ENCODE measurements around the gene GPR160.
"Not testable (repeated sequence)": the region's sequence is repeated elsewhere in the genome, so short reads cannot be mapped to it uniquely, and the experiment has no call there.

GPR160 gene

DNA sequence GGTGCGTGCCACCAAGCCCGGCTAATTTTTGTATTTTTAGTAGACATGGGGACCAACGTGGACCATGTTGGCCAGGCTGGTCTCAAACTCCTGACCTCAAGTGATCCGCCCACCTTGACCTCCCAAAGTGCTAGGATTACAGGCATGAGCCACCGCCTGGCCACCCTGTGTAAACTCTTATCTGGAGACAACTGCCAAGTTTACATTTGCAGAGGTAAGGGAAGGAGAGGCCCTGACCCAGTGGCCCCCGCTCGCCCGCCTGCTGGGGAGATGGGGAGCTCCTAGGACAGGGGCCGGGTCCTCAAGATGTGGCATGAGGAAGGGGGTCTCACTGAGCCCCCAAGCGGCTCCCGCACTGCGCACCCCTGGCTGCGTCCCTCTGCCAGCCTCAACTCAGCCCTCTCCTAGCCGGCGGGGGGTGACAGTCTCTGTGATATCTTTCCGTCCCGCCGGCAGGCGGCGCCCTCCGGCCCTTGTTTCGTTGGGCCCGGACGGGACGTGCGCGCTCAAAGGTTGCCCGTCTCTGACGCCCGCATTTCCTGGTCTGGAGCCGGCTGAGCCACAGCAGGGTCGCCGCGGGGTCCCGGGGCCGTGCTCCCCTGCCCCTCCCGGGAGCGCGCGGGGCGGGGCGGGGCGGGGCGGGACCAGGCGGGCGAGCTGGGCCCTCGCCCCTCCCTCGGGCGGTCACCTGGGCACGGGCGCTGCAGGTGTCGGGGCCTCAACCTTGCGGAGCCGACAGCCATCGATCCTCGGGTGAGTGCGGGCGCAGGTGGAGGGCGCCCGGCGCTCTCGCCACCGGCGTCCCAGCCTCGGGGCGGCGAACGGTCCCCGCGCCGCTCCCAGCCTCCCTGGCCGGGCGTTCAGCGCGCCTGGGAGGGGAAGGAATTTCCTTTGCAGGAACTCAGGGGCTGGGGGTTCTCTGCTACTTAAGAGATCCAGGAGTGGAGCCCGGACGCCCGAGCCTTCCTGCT lies at the start of gene GPR160:
Gene GPR160 (plus strand): TSS at position 533 of the 971 bp plus-strand sequence. CDS start 45,978 bp downstream, outside the sequence.
- DNase-seq = peak; percentile 92

DNA sequence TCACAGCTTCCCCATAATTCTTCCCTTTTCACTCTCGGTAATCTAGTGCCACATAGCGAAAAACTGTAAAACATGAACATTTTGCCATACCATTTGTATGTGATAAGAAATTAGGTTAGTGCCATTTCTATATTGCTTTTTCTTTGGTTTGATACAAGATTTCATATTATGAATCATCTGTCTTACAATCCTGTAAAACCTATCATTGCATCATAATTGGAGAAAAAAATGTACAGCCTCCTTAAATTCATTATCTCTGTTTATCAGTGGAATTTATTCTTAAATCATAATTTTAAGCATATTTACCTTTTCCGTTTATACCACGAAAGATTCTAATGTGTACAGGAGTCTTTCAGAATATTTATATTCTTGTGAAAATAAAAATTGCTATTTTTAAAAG lies 47.4 kb upstream of the GPR160 start:
- no peak for DNase-seq

DNA sequence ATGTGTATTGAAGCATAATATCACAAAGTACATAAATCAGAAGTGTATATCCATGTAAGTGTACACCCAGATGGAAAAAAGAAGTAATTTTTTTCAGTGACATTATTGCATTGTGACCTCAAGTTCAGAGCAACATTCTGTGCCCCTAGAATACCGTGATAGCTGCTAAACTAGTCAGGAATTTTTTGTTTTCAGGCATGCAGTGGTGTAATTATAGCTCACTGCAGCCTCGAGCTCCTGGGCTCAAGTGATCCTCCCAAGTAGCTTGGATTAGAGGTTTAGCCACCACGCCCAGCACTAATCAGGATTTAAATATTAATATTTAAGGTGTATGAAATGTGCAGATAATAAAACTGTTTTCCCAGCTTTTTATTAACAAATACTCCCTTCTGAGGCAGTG lies 45.6 kb upstream of the GPR160 start:
- DNase-seq = no peak

GRCh38 chr3:169992781-169993180 lies 45.0 kb upstream of the GPR160 start:
- DNase-seq = no peak

DNA sequence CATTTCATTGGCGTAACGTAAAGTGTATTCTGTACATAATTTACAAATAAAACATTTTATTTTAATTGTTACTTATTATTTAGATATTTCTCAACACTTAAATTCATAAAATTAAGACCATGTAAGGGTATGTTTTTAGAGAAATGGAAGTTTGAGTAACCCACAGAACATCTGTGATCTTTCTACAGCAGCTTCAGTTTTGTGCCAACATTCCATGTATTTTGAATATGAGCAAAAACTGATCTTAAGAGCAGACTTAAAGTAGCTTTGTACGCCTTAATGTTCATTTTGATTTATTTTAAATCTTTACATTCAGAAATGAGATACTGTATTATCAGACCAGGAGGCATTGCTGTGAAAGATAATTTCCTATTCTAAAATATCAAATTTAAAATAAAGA lies 44.0 kb upstream of the GPR160 start:
- DNase-seq = no peak

- no peak for DNase-seq
Measured at GRCh38 chr3:169996063-169996462, 41.7 kb upstream of the GPR160 start.

DNA sequence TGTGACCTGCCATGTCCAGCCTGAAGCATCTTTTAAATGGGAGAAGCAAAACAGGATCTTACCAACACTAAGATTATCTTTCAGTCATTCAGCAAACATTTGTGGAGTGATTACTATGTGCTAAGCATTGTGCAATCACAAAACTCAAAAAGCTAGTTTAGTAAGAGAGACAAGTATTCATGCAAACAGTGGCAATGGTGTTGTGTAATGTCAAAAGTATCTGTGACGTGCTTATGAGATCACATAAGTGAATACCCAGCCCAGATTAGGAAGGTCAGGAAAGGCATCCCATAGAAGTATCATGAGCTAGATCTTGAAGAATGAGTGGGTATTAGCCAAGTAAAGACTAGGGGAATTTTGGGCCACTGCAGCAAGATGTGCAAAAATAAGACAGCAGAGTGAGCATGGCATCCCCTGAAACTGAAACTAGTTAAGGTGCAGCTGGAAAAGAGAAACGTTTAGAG lies 39.1 kb upstream of the GPR160 start:
- no peak for DNase-seq

- DNase-seq = no peak
Measured at GRCh38 chr3:169999433-169999832, 38.4 kb upstream of the GPR160 start.

- DNase-seq = no peak
Measured at GRCh38 chr3:170000051-170000450, 37.7 kb upstream of the GPR160 start.

- DNase-seq = no peak
Measured at GRCh38 chr3:170002231-170002630, 35.6 kb upstream of the GPR160 start.

DNA sequence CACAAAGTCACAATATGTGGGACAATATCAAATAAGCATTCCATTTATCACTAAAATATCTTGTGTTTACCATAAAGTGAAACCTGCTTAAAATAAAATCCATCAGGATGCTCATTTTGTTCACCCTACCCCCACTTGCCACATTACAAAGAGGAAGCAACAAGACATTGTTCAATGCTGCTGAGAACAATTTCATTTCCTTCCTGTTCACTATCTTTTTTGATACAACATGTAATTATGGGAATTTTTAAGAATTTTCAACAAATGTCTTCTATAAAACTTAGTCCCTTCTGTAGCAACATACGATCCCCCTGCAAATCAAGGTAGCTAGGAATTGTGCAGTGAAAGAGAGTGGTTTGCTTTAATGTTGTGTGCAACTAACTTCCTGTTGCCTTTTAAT lies 34.9 kb upstream of the GPR160 start:
- DNase-seq = no peak

- DNase-seq = no peak
Measured at GRCh38 chr3:170003881-170004356, 33.9 kb upstream of the GPR160 start.

DNA sequence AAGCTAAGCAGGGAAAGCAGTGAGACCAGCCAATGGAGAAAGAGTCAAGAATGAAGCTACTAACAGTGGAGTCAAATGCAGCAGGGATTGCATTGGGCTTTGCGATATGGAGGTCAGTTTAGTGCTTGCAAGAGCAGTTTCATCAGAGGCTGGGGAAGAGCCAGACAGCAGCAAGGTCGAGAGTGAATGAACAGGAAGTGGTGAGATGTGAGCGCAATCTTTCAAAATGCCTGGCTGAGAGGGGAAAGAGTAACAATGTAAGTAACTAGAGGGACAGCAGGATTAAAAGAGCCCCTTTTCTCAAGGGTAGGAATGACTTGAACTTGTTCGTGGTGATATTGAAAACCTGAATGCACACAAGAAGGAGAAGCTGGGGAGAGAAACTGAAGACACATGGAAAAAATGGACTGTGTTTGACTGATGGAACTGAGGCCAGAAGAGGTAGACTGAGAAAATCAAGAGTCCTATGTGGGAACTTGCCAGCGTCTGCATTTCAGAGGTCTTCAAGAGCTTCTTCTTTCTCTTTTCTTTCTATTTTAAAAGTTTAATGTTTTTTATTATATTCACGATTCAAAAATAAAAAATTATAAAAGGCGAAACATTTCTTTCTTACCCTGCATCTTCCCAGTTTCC lies 30.6 kb upstream of the GPR160 start:
- peak; percentile 49 to 52 for DNase-seq

DNA sequence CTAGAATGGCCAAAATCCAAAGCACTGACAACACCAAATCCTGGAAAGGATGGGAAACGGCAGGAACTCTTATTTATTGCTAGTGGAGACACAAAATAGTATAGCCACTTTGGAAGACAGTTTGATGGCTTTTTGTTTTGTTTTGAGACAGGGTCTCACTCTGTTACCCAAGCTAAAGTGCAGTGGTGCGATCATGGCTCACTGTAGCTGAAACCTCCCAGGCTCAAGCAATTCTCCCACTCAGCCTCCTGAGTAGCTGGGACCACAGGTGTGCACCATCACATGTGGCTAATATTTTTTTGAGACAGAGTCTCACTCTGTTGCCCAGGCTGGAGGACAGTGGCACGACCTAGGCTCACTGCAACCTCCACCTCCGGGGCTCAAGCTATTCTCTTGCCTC lies 27.3 kb upstream of the GPR160 start:
- DNase-seq = no peak

DNA sequence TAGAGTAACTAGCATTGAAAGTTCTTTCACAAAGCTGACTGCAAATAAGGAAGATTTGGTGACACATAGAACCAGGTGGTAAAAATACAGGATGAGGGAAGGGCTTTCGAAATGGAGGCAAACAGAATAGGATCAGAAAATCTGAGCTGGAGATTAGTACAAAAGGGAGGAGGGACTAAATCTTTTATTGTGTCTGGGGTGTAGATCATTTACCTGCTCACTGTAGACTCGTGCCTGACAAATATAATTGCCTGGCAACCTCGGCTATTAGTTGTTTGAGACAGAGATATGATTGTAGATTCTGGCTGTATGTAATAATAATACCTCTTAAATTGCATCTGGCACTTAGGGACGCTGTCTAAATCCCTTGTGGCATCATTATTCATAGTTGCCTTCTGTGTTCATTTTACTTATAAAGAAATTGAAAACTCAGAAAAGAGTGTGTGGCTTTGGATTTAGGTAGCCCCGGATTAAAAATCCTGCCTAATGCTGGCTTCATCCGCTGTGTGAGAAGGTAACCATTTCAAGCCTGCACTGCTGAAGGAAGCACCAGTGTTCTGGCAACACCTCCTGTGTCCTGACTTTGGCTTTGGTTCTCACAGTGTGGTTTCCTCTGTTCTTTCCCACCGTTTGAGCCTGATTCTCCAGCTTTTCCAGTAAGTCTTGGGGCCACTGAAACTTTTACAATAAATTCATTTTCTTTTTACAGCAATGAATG lies 25.0 kb upstream of the GPR160 start:
- DNase-seq = no peak

GRCh38 chr3:170016057-170016456 lies 21.7 kb upstream of the GPR160 start:
- no peak for DNase-seq

- DNase-seq = not testable (repeated sequence)
Measured at GRCh38 chr3:170019306-170019705, 18.5 kb upstream of the GPR160 start.

DNA sequence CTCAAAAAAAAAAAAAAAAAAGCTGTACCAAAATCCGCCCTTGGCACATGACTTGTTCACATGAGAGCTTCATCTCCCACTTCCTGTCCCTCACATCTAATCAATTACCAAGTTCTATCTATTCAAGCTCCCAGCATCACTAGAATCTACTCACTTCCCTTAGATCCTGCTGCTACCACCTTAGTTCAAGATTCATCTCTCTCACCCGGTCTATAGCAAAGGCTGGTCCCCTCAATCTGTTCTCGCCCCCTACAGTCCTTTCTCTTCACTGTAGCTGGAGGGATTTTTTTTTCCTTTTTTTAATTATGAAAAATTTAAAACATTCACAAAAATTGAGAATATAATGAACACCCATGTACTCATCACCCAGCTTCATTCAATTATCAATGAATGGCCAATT lies 16.7 kb upstream of the GPR160 start:
- DNase-seq = no peak

- no peak for DNase-seq
Measured at GRCh38 chr3:170022336-170022735, 15.5 kb upstream of the GPR160 start.

- DNase-seq = no peak
Measured at GRCh38 chr3:170023165-170023564, 14.6 kb upstream of the GPR160 start.

DNA sequence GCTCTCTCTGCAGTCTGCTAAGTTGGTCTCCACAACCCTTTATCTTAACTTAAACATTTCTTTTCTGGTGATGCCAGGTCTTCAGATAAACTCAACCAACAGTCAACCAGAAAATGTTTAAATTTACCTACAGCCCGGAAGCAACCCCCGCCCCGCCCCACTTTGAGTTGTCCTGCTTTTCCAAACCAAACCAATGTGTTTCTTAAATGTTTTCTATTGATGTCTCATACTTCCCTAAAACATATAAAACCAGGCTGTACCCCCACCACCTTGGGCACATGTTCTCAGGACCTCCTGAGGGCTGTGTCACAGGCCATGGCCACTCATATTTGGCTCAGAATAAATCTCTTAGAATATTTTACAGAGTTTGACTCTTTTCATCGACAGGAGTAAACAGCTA lies 13.2 kb upstream of the GPR160 start:
- no peak for DNase-seq

DNA sequence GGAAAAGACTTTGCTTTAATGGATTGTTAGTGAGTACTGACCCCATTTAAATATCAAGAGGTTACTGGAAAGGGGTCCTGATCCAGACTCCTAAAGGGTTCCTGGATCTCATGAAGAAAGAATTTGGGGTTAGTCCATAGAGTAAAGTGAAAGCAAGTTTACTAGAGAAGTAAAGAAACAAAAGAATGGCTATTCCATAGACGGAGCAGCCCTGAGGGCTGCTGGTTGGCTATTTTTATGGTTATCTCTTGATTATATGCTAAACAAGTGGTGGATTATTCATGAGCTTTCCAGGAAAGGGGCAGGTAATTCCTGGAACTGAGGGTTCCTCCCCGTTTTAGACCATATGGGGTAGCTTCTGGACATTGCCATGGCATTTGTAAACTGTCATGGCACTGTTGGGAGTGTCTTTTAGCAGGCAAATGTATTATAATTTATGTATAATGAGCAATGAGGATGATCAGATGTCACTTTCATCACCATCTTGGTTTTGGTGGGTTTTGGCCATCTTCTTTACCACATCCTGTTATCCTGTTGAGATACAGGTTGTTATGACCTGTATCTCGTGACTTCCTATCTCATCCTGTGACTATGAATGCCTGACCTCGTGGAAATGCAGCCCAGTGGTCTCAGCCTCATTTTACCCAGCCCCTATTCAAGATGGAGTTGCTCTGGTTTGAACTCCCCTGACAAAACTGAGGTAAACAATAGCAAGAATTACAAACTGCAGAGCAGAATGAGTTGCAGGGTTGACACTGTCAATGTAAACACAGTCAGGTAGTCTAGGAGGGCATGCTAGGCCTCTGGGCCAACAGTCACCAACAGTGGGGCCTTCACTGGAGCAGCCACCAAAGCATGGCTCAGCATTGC lies 10.3 kb upstream of the GPR160 start:
- DNase-seq = no peak
